SIG-M5 treated with dmso at 0.1 percent for 504 hours (cell line): ENCODE measurements around the gene STAMBP.
A peak's percentile ranks its signal among the peaks of the same experiment; 100 is the strongest.
"Not testable (repeated sequence)": the region's sequence is repeated elsewhere in the genome, so short reads cannot be mapped to it uniquely, and the experiment has no call there.

Experiments
- DNase-seq: peaks from one replicate; lab custom pipeline; 2025; ENCODE audit not compliant: unreplicated experiment; lab: John Stamatoyannopoulos, UW

STAMBP gene

DNA sequence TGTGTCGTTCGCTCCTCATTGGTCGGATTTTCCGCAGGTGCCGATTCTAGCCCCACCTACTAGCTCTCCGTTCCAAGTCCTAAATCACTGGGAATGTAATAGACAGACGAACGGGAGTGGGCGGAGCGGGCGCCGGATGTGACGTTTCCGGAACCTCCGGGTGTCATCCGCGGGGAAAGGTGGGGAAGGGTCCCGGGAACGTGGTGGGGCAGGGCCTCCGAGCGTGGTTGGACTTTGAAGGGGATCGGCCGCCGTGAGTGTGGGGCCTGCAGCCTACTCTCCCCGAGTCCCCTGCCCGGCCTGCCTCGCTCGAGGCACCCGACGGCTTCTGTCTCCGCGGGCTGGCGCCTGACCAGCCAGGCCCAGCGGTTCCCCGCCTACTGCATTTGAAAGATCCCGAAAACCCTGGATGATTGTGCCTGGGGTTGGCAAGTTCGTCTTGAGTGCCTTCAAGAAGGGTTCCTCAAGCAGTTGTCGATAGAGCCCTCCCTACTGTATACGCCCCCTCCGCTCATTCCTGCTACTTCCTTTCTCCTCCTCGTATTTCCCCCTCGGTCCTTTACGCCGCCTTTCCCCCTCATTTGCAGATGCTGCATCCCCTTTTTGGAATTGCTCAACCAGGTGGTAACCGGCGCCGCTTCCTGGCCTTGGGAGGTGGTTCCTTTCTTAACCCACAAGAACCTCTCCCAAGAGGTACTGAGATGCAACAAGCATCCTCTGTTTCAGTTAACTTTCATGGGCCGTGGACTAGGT is at the start of gene STAMBP:
TSS of gene STAMBP (plus strand) at position 144 of the 753 bp plus-strand sequence. CDS start 1,896 bp downstream, outside the sequence.
- peak; percentile 100 for DNase-seq

DNA sequence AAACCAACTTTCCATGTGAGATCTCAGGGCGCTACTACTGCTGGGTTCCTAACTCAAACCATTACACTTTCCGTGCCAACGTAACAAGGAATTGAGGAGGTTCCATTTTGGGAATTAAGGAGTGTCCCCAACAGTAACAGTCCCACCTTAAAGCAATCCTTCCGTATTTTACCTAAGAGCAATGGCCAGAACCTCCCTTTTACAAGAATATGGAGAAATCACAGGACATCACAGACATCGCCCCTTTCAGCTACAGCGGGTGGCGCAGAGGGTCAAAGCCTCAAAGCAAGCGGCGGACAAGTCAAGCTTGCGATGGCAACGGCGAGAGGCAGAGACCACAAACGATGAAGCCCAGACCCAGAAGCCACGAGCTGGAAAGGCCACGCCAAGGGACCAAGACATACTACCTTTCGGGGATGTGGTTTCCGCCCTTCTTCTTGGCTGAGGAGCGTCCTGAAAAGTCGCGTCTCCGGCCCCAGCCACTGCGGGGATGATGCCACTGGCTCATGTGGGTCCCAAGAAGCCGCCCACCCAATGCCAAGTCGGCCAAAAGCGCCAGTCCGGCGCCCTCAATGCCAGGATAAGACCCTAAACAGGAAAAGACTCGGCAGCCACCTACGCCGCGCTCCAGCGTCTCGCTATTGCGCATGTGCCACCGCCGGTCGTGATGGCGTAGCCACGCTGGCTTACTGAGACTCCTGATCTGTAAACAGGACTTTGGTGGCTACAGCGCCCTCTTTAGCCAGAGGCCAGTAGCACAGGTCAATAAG is 49.1 kb upstream of the STAMBP start, which contains the start of gene DUSP11:
TSS of gene DUSP11 (minus strand) at position 637 of the 770 bp plus-strand sequence. CDS start at position 508, 129 bp downstream.
- DNase-seq, result peak; percentile 94

DNA sequence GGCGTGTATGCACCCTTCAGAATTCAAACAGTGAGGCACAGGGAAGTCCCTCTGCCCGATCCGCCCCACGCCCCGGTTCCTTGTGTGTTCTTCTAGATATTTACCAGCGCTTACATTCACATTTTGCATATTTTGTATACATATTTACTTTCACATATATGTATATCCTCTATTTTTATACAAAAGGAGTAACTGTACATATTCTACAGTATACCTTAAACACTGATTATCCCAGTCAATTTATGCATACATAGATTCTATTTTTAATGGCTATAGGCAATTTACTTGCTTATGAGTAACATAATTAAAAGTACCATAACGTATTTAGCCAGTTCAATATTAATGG is 48.6 kb upstream of the STAMBP start:
- DNase-seq, result no peak

DNA sequence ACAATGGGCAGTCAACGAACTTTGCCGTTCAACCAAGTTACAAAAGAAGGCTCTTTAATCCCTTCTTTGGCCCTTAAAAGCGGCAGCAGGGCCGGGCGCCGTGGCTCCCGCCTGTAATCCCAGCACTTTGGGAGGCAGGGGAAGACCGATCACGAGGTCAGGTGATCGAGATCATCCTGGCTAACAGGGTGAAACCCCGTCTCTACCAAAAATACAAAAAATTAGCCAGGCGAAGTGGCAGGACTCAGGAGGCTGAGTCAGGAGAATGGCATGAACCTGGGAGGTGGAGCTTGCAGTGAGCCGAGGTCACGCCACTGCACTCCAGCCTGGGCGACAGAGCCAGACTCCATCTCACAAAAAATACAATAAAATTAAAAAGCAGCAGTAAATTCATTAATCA is 45.4 kb upstream of the STAMBP start:
- not testable (repeated sequence) for DNase-seq

DNA sequence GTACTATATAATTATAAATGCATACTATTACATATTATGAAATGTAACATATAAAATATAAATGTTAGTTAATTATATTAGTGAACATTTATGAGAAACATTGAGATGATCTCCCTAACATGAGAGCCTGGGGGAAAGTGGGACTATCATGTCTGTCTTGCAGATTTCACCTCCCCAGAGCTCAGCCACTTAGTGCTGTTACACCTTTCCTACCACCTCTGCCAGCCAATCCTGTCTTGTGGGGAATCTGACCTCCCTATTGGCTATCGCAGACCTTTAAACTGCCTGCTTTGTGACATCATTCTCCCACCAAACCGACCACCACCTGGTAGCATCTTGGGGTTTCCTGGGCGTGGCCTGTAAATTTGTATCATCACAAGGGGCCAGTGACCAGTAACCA is 44.9 kb upstream of the STAMBP start, which contains the start of gene C2orf78:
TSS of gene C2orf78 (plus strand) at position 301 of the 400 bp plus-strand sequence. CDS start 127 bp downstream, outside the sequence.
- not testable (repeated sequence) for DNase-seq

DNA sequence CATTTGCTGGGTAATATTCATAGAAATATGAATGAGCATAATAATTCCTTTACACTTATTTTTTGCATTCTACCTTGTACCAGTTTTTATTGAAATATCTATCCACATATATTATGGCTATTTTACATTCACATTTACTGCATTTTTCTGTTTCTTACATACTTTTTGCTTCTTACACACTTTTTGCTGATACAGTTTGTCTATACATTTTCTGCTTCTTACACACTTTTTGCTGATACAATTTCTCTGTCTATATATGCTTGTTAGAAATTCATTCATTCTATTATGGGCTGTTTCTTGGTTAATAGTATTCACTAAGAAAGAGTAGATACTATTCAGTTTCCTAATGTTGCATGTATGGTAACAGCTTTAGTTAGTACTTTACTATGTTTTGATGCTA is 16.9 kb upstream of the STAMBP start:
- DNase-seq, result no peak

DNA sequence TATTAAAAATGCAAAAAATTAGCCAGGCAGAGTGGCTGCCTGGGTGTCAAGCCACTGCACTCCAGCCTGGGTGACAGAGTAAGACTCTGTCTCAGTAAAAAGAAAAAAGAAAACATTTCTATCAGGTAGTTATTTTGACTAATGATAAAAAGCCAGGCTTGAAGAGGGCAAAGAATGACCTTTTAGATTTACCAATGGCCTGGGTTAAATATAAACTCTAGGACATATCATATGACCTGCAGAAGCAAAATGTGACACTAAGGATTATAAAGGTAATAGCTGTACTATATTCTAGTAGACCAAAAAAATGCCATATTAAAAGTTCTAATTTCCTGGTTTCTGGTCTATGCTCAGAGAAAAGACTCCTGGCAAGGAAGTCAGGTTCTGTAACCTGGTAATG is 16.1 kb upstream of the STAMBP start:
- DNase-seq, result no peak

DNA sequence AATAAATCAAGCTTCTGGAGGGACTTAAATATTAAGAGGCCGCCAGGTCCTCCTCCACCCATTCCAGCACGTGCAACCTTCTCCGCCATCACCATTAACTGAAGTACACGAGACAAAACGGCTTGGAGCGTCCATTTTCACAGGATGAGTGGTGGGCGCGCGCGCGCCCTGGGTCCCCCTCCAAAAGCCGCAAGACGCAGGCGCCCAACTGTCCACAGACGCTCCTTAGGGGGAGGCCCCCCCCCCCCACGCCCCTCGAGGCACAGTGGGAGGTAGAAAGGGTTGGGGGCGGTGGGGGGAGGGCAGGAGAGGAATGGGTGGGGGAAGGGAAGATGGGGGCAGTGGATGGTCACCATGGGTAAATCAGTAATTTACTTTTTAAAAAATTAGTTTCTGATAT is 10.5 kb upstream of the STAMBP start:
- no peak for DNase-seq

DNA sequence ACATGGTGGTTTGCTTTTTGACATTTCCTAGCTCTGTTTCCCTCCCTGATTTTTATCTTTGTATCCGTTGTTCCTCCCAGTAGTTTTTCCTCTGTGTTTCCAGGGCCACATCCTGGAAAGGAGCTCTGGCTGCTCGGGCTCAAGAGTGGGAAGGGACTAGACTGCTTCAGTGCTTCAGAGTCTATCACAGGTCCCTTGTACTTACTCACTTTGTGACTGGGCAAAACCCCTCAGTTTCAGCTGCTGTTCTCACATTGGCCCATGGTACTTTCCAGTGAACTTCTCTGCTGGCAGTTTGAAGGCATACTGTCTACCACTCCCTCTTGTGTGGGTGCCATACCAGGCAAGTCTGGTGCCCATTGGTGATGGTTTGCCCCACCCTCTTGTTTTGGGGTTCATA is 7.5 kb upstream of the STAMBP start:
- DNase-seq, result no peak

DNA sequence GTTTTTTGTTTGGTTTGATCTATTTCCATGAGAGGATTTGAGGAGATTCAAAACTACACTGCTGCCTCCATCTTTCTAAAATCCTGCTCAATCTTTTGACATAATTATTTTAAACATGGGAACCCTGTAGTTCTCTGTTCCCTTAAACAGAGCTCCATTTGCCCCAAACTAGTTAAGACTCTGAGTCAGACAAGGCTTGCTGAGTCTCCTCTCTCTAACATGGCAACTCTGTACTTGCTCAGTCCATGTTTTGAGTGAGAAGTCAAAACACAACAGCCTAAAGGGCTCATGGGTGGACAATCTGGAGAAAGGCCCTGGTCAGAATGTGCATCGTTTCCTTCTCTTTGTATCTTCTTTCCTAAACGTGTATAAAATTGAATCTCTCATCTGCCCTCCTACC is 7.1 kb upstream of the STAMBP start:
- DNase-seq, result no peak

DNA sequence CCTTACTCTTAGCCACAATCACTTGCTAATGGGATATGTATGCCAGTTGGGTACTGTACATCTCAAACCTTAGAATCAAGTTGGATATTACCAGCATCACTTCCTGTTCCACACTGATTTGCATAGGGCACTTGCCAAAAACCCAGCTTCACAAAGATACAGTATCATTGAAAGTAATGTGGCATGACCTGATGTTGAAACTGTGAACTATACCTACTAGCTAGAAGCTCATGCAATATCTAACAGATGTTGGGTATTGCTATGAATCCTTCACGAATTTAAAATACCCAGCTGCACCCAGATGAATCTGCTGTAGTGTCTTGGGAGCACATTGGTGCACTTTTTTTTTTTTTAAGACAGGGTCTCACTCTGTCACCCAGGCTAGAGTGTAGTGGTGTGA is 6.5 kb upstream of the STAMBP start:
- DNase-seq, result no peak

DNA sequence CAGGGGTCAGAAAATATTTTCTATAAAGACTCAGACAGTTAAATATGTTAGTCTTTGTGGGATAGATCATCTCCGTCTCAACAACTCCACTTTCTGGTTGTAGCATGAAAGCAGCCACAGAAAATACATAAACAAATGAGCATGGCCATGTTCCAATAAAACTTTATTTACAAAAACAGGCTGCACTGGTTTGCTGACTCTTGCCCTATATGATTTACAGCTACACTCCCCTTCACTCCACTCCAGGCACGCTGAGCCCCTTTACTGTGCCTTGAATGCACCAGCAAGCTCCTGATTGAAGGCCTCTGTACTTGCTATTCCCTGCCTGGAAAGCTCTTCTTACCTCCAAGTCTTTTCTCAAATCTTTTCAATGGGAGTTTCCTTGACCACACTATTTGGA is 5.8 kb upstream of the STAMBP start:
- DNase-seq, result no peak

DNA sequence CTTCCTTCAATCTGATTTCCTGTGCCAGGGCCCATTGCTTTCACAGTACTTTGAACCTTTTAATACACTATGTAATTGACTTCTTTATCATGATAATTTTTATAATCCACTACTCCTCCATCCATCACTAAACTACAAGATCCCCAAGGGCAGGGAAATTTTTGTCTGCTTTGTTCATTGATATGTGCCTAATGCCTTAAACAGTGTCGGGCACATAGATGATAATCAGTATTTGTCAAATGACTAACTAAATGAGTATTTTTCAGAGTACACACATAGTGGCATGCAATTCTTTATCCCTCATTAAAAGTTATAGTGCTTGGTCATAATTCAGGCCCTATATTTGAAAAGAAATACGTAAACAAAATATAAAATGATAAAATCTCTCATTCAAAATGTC is 5.3 kb upstream of the STAMBP start:
- no peak for DNase-seq

DNA sequence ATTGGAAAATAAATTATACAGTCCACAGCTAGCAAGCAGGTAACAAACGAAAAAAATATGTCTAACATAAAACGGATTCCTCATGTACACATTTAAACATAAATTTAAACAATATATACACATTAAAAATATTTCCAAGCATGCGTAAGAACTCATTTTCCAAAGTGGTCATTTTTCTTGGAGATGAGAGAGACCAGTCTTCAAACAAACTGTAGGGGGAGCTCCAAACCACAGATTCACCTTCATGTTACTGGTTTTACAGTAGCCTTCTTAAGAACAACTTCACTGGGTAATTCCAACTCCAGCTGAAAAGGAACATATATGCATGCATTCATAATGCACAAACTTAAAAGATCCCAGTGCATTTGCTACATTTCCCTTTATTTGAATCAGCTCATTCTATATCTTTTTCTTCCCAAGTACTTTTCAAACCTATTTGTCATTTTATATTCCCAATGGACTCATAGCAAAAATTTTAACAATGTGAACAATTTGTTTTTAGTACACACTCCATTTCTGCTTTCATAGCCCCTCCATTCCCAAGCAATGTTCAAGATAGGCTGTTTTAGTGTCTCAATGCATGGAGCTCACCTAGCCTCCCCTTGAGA is 4.7 kb upstream of the STAMBP start:
- peak; percentile 77 for DNase-seq

DNA sequence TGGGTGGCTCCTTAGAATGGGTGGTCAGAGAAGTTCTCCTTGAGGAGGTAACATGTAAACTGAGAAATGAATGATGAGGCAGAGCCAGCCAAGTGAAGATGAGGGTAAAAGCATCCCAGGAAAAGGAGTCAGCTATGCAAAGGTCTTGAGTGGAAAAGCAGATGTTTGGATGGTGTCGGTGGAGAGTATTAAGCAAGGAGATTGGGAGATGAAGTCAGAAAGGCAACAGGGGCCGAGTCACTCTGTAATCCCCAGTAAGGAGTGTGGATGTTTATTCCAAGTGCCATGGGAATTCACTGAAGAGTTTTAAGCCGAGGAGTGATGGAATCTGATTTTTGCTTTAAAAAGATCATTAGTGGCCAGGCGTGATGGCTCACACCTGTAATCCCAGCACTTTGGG is 3.4 kb upstream of the STAMBP start:
- no peak for DNase-seq

DNA sequence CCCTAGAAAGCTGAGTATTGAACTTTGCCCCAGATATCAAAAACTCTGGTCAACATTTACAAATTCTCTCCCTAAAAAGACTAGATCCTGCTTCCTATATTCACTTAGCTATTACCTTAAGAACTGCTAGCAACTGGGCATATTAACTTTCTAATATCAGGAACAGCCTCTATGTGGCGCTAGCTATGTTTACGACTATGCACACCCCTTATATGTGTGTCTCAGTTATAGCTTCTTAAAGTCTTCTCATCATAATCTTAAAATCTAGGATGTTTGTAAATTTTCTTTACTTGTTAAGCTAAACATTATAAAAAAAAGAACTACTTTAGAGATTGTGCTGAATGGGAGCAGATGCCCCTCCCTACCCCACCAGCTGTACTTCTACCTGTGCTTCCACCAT is 1.7 kb upstream of the STAMBP start:
- peak; percentile 85 for DNase-seq

DNA sequence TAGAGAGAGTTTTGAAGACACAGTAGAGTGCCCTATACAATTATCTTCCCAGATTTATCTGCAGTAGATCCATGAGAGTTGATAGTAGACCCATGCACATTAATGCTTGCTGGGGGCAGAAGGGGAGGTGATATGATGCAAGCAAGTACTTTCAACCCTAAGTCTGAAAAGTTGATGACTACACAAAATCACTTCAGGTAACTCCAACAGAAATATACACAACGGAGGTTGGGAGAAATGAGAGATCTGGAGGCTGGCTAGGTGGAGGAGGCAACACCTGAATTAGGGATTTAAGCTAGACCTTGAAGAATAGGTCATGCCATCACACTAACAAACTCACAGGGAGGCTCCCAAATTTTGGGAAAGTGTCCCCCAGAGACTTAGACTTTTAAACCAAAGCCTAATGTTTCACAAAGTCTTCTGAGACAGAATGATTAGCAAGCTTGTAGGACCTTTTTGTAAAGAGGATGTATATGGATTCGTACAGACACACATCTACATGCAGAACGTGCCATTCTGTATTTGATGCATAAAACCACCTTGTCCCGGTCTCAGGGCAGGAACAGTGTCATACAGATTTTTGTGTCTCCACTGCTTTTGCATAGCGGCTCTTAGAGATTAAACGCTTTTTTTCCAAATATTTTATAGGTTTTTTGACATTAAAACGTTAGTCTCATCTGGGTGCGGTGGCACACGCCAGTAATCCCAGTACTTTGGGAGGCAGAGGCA is 937 bp upstream of the STAMBP start:
- no peak for DNase-seq

DNA sequence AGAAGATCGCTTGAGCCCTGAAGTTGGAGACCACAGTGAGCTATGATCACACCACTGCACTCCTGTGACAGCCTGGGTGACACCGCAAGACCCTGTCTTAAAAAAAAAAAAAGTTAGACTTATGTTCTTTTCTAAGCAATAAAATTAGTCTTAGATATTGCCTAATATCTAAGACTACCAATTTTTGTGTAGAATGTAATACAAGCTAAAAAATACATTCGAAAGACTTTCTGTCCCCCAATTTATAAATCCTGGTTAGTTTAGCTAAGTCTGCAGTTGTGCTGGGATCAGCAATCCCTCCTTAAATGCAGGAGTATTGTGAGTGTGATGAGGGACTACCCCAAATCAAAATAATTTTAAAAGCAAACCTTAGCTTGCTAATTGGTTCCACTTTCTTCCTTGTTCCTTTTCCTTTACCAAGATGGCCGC is 358 bp upstream of the STAMBP start:
- DNase-seq, result no peak

DNA sequence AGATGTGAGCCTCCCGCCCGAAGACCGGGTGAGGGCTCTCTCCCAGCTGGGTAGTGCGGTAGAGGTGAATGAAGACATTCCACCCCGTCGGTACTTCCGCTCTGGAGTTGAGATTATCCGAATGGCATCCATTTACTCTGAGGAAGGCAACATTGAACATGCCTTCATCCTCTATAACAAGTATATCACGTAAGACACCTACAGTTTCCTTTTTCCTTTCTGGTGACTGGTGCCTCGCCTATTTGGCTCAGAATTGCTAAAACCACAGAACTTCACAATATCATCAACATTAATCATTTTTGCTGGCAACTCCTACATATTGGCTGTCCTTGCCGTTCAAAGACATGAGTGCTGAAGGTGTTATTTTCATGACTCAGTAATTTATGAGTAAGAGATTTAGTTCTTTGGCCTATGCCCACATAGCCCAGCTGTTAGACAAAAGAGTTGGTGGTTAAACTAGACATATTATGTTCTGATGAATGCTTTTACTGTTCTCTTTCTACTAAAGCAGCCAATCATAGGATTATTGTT is 2.2 kb downstream of the STAMBP start:
- no peak for DNase-seq

DNA sequence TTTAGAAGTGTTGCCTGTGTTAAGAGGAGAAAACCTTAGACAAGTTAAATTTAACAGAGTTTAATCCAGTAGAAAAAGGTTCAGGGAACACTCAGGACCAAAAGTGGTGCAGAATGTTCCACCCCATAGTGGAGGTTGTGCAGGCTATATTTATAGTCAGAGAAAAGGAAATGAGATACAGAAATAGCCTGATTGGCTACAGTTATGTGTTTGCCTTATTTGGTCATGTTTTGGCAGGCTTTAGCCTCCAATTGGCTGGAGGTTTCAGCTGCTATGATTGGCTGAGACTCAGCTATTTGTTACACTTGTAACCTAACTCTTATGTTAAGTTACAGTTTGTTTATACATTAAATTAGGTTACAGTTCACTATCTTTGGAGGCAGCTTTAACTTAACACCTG is 4.2 kb downstream of the STAMBP start:
- DNase-seq, result peak; percentile 10
